ENCODE data around the gene UNK.
"Not testable (repeated sequence)": the region's sequence is repeated elsewhere in the genome, so short reads cannot be mapped to it uniquely, and the experiment has no call there.

UNK gene

GRCh38 chr17:75853433-75853832 is 68.8 kb downstream of the UNK start:
- FAIRE-seq: no peak

GRCh38 chr17:75854101-75854748 is 69.6 kb downstream of the UNK start:
- no peak for FAIRE-seq

- FAIRE-seq: no peak
Observed at GRCh38 chr17:75854881-75855309, 70.3 kb downstream of the UNK start.

GRCh38 chr17:75855310-75856061 is 70.9 kb downstream of the UNK start, which contains the start of gene WBP2:
TSS of gene WBP2 (minus strand) at chr17:75855335. CDS start at chr17:75855297, 38 bp downstream.
- peak; percentile 97 for FAIRE-seq

GRCh38 chr17:75856062-75856756 is 71.6 kb downstream of the UNK start:
- FAIRE-seq: no peak

- FAIRE-seq: not testable (repeated sequence)
Observed at GRCh38 chr17:75859358-75859757, 74.8 kb downstream of the UNK start.

GRCh38 chr17:75861927-75862317 is 77.3 kb downstream of the UNK start:
- FAIRE-seq: no peak

GRCh38 chr17:75864448-75864871 is 79.9 kb downstream of the UNK start:
- no peak for FAIRE-seq

- FAIRE-seq: not testable (repeated sequence)
Observed at GRCh38 chr17:75864887-75865286, 80.3 kb downstream of the UNK start.

GRCh38 chr17:75865404-75866188 is 81.0 kb downstream of the UNK start:
- FAIRE-seq: not testable (repeated sequence)

GRCh38 chr17:75868730-75869281 is 84.2 kb downstream of the UNK start:
- not testable (repeated sequence) for FAIRE-seq

- no peak for FAIRE-seq
Observed at GRCh38 chr17:75869282-75870141, 84.9 kb downstream of the UNK start.

GRCh38 chr17:75870228-75870627 is 85.6 kb downstream of the UNK start:
- FAIRE-seq: not testable (repeated sequence)

GRCh38 chr17:75872434-75873351 is 88.1 kb downstream of the UNK start:
- no peak for FAIRE-seq

- FAIRE-seq: no peak
Observed at GRCh38 chr17:75873587-75874322, 89.1 kb downstream of the UNK start.

- no peak for FAIRE-seq
Observed at GRCh38 chr17:75874323-75875181, 89.9 kb downstream of the UNK start.
